NT2/D1 (cell line): ENCODE results near the gene HP.

Experiments used
- SUZ12 ChIP-seq: IDR thresholded peaks from 2 replicates; pipeline ENCODE4 v1.6.1; 2011; ENCODE audit not compliant: insufficient read length, insufficient read depth; ENCODE audit errors: extremely low read depth
- YY1 ChIP-seq: IDR thresholded peaks from 2 replicates; pipeline ENCODE4 v1.6.1; 2011; ENCODE audit not compliant: insufficient read length, insufficient read depth
- ZNF274 ChIP-seq: IDR thresholded peaks from 2 replicates; pipeline ENCODE4 v1.6.1; 2011; ENCODE audit warnings: mild to moderate bottlenecking, low read depth, low read length

DNA sequence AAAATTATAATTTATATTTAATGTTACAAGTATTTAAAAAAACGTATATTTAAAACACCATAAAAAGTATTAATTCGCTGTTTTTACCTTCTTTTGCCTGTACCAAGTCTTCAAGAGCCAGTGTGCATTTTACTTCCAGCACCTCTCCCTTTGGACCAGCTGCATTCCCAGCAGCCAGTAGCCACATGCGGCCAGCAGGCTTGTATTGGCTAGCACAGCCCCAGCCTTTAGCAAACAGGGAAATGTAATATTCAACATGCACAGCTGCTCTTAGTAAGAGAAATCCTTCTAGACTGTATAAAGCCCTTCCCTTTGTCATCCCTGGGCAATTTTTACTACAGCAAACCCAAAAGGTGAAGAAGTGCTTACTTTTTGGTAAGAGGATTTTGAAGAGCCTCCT, 39.2 kb upstream of the HP start:
- TF ChIP-seq YY1 (no peak), SUZ12 (no peak), ZNF274 (no peak)
